HG02840 (cell line): ENCODE results near the gene C16orf82.

Experiments
- ATAC-seq: cut with Tn5 transposase; IDR thresholded peaks from one replicate; pipeline ENCODE4 v1.9.1; 2021; ENCODE audit warnings: mild to moderate bottlenecking, moderate library complexity, moderate number of reproducible peaks; ENCODE audit not compliant: unreplicated experiment, low FRiP score

Gene C16orf82

DNA sequence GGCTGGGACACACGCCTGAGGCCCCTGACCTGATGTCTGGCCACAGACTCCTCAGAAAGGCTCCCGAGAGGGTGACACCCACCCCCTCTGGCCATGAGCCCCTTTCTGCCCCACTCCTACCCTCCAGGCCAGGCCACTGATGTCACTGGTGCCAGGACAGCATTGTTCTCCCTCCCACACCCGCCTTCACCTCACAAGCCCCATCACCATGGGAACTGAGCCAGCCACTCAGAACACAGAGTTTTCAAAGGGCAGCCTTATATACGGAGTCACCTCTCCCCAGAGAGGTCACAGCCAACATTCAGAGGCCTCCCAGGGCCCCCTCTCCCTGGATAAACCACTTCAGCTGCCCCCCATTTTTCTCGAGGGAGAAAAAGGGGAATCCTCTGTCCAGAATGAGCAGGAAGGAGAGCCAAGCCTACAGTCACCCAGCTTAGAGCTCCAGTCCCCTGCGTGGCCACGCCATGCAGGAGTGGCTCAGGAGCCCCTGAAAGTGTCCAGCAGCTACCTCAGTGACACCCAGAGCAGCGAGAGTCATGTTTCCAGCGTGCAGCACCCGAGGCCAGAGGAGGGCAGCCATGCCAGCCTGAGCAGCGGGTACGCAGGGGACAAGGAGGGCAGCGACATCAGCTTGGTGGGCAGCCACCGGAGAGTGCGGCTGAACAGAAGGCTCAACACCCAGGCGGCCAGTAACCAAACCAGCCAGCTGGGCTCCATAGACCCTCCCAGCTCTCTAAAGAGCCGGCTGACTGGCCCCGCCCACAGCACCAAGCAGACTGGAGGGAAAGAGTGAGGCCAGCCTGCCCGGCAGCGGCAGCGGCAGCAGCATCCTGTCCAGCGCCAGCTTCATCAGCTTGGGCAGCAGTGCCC is at the start of gene C16orf82:
Gene C16orf82 (plus strand): TSS at position 260 of the 870 bp plus-strand sequence.
- ATAC-seq, result no peak

DNA sequence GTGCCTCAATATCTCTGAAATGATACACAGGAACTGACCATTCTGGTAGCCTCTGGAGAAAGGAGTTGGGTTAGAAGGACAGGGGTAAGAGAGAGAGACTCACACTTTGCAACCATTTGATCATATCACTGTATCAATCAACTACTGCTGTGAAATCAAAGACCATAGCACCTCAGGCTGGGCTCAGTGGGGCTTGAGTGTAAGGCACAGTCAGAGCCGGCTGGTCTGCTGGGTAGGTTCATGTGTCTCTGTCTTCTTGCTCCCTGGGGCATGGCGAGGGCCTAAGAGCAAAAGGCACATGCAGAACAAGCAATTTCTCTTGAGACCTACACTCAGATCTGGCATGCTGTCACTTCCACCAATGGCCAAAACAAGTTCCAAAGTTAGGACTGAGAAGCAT is 46.7 kb upstream of the C16orf82 start:
- no peak for ATAC-seq

DNA sequence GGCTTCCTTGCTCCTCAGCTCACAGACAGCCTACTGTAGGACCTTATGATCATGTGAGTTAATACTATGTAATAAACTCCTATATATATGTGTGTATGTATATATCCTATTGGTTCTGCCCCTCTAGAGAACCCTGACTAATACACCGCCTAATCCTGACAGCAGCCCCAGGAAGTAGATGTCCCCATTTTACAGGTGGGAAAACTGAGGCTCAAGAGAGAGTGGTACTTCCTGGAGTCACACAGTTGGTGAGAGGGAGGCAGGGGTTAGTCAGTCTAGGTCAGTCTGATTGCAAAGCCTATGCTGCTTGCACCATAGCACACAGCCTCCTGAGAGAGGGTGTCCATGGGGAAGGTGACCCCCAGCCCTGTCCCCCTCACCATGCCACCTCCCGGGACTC is 42.7 kb upstream of the C16orf82 start:
- ATAC-seq, result no peak

DNA sequence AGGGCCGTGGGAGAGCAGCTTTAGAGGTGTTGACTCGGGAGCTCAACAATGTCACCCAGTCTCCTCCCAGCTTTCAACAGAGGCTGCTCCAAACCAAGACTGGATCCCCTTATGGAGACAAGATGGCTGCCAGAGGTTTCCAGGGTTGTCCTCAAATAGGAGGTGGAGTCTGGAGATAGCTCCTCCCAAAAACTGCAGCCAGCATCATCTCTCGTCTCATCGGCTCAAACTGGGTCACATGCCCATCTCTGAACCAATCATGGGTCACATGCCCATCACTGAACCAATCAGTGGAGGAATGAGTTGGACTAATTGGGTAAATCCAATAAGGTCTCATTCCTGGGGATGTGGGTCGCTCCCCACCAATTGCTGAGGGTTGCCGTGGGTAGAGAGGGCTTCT is 41.1 kb upstream of the C16orf82 start:
- ATAC-seq, result no peak

DNA sequence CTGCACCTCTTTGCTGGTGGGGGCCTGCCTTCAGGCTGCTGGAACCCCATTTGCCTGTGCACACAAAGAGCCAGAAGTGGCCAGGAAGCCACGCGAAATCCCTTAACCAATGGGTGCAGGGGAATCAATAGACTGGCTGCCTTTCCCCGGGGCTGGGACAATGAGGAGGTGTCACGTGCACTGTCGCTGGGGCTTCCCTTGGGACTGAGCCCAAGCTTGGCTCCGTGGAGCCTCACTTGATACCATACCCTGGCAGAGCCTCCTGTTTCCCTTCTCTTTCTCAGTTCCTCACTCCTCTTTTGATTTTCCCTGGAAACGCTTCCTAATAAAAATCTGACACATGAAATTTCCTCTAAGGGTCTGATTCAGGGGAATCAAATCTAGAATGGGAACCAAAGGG is 38.8 kb upstream of the C16orf82 start:
- ATAC-seq, result no peak

DNA sequence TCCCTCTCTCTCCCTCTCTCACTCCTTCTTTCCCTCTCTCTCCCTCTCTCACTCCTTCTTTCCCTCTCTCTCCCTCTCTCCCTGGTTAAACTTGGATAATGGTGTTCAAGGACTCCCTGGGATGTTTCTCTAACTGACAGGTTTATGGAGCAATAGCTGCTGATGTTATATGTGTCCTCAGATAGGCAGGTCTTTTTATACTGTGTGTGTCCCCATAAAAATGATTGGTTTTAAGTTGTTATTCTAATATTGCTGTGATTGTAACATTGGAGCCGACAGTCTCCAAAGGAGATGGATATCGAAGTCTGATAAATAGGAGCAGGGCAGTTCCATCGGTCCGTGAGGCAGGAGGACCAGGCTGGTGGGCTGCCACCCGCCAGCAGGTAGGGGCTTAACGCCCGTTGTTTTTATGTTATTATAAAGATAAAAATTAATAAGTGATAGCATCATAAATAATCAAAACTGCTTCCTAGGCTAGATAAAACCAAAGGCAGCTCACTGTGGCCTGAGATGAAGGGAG is 38.1 kb upstream of the C16orf82 start:
- ATAC-seq, result no peak

DNA sequence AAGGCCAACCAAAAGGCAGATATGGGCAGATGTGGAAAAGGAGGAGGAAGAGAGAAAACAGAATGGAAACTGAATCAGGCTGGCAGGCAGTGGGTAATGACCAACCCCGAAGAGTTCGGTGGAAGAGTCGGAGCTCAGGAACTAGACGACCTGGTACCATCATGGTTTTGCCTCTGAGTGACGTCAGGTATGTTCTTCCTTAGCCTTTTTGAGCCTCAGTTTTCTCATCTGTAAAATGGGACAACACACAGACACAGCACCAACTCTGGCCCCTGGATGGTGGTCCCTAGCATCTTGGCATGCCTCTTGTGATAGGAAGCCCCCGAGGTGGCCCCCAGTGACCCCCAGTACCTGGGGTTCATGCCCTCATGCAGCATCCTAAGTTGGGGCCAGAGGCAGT is 37.2 kb upstream of the C16orf82 start:
- no peak for ATAC-seq

DNA sequence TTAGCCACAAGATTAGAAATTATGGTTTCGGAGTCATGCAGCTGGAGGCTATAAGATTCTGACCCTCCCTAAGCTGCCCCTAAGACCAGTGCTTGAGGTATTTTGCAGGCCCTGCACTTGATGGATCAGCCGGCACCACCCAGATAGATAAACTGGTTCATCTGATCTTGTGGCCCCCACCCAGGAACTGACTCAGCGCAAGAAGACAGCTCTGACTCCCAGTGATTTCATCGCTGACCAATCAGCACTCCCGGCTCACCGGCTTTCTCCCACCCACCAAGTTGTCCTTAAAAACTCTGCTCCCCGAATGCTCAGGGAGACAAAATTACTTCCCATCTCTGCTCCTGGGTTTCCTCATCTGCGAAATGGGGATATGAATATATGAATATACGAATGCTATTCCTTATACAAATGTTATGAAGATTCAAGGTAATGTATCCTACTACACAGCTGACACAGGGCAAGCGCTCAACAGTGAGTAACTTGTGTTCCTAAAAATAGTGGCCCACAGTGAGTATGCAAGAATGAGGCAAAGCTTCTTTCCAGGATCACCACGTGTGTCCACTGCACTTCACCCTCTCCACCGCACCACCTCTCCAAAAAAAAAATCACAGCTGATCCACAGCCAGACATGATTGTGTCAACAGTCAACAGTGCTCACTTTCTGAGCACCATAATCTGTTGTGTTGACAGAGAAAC is 33.3 kb upstream of the C16orf82 start:
- ATAC-seq, result no peak

DNA sequence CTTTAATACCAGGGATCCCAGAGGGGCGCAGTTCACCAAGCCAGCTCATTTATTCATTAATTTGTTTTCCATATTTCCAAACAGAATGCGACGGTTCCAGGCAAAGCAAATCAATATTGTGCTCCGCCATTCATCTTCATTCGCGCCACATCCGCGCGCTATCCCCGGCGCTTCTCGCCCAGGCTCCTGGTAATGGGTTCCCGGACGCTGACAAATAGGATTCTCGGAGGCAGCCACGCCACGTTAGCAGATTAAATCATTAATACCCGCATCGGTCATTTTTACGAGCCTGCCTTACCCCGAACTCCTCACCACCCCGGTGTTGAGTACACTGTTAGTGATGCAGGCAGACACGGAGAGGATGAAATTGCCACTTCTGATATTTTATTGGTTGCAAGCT is 26.0 kb upstream of the C16orf82 start:
- ATAC-seq, result no peak

DNA sequence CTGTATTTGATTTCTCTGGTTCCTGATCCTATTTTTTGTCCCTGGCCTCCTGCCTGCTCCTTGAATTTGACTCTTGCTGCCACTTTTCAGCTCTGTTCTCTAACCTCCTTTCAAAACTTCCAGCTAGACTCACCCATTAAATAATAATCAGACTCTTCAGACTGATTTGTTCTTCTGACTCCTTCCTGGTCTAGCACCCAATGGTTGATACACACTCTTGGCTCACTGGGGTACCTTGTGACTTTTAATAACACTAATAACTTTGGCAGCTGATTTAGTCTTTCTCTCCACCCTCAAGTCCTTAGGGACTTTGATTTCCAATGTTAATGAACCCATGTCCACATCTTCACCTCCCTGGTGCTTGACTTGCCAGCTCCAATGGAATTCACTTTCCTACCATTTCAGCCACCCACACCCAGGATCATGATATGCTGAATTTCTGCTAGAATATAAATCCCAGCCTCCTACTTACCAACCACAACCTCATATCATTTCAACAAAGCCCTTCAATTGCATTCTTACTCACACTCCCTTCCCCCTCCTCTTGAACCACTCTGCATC is 19.7 kb upstream of the C16orf82 start:
- no peak for ATAC-seq

DNA sequence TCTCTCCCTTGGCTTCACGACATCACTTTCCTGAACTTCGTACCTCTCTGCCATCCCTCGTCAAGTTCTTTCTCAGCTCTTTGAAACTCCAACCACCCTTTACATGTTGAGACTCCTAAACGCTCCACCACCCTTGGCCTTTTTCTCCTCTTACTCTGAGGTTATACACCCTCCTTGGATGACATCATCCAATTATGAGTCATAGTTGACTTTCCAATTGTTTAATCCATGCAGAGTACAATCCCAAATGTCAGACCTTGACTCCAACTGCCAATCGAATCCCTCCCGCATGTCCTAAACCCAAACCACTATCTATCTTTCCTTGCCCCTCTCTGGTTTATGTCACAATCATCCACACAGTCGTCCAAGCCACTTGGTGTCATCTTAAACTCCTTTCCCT is 18.4 kb upstream of the C16orf82 start:
- ATAC-seq, result no peak

DNA sequence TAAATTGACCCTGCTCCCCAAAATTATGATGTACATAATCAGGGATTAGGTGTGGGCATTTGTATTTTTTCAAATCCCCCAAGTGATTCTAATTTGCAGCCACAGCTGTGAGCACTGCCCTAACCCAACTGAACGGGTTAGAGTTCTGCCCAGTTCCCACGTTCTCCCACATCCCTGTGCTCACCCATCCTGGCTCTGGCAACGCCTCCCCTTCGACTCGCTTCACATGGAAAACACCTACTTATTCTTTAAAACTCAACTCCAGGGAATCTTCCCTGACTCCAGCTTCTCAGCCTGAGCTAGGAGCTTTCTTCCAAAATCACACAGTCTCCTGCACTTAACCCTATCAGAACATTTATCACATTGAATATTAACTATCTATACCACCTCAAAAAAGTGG is 17.6 kb upstream of the C16orf82 start:
- ATAC-seq, result no peak

DNA sequence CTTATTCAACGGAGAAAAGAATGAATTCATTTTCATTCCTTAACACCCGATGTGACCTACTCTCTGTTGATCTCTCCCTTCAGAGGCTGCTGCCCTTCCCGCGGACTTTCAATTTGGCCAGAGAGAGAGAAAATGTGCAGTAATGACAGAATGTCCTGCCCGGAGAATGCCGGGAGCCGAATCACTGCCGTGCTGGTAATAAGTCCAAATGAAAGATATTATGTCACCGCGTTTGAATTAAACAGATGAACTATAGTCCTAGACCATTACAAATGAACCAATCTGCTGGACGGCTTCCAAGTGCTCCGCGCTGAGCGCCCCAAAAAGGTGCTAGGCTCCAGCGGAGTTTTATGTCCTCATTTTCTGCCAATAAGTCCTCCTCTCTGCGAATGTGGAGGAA is 14.7 kb upstream of the C16orf82 start:
- ATAC-seq, result no peak

DNA sequence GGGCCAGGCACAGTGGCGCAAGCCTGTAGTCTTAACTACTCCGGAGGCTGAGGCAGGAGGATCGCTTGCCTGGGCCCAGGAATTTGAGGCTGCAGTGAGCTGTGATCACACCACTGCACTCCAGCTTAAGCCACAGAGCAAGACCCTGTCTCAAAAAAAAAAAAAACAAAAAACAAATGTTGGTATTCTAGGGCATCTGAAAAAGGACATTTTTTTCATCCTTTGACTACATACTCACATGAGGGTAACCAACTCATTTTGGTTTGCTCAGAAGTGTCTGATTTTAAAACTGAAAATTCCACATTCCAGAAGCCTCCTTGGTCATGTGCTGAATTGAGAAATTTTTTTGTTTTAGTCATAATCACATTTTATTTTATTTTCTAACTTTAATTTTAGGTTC is 12.7 kb upstream of the C16orf82 start:
- ATAC-seq, result no peak

DNA sequence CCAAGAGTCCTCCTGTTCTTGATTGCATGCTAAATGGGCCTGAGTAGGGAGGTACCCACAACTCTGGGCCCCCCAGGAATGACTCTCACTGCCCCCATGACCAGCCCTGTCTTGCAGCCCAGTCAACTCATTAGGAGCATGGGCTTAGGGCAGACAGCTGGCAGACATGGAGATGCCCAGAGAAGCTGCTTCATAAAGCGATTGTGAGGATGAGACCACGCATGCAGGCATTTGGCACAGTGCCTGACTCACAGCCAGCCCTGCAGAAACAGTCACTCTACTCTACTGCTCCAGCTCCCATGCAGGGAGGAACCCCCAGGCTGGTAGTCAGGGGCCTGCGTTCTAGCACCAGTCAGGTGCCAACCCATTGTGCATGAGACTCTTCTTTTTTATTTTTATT is 8.4 kb upstream of the C16orf82 start:
- ATAC-seq, result no peak

DNA sequence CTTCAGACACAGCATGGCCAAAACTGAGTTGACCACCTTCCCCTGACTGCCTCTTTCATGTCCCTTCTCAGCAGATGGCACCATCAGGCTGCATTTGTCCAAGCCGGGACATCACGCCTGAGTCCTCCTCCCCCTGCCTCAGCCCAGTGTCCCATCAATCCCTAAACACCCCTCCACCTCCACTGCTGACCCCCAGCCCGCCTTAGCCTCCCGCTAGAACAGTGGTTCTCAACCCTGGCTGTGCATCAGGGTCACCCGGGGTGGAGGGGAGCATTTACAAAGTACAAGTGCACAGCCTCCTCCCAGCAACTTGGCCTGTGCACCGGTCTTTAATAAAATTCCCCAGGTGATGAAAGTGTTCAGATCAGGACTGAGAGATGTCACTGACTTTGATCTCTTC is 4.0 kb downstream of the C16orf82 start:
- ATAC-seq, result no peak

DNA sequence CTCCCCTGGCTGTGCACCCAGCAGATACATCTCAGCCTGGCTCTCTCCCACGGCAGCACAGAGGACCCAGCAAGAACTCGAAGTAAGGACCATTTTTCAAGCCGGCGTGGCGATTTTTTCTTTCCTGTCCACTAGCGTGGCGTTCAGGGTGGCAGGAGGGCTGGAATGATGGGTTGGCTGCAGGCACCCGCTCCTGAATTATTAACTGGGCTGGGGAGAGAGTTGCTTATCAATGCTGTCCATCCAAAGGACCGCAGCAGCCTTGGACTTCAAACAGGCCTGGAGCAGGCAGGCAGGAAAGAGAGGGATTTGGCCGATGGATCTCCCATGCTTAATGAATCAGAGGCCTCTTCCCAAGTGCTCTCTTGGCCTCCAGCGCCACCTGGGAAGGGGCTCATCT is 7.0 kb downstream of the C16orf82 start:
- ATAC-seq, result no peak

DNA sequence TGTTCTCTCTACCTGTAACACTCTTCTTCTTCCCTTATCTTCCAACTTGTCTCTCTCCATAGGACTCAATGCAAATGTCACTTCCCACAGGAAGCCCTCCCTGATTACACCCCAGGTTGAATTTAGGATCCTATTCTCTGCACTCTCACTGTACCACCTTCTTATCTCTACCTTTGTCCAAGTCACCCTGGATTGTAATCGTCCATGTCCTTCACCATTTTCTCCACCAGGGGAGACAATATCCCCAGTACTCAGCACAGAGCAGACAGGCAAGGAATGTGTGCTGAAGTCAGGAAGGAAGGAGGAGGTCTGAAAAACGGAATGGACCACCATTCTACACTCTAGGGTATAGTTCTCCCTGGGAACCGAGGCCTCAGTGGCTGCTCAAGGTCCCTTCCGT is 14.2 kb downstream of the C16orf82 start:
- ATAC-seq, result no peak

DNA sequence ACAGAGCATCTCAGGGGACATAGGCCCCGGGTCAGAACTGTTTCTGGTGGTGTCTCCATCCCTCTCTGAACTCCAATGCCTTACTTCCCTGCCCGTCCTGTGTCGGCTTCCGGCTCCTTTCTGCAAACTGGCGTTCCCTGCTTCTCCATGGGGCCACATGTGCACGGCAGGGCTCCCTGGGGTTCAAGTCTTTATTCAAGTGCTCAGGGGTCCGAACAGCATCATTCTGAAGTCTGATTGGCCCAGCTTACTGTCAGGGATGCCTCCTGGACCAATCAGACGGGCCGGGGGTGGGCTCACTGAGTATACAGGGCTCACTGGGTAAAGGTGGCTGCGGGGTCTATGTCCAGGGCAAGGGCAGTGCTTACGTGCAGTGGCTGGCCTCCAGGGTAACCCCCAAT is 17.1 kb downstream of the C16orf82 start:
- ATAC-seq, result no peak

DNA sequence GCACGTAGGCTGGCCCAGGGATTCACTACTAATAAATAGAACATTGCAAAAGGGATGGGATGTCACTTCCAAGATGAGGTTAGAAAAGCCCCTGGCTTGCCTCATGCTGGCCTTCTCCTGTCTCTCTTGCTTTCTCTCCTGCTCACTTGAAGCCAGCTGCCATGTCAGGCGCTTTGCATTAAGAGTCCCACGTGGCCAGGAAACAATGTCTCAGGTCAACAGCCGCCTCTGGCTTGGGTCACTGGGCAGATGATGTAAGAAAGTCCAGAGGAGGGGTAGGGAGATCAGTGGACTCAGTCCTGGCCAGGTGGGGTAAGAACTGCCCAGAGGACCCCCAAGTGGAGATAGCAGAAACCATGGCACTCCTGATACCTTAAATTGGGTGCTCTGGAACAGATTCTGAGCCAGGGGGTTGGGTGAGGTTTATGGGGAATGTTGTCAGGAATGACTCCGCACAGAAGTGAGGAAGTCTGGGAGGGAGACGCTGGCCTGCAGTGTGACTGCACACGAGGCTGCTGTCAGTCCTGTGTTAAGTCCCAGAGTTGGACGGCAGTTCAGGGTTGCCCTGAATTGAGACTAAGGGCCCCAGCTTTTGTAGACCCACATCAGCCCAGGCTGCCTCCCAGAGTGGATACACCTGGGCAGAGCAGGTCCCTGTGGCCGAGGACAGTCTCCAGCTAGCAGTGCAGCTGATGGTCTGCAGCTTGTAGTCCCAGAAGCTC is 17.7 kb downstream of the C16orf82 start:
- no peak for ATAC-seq

DNA sequence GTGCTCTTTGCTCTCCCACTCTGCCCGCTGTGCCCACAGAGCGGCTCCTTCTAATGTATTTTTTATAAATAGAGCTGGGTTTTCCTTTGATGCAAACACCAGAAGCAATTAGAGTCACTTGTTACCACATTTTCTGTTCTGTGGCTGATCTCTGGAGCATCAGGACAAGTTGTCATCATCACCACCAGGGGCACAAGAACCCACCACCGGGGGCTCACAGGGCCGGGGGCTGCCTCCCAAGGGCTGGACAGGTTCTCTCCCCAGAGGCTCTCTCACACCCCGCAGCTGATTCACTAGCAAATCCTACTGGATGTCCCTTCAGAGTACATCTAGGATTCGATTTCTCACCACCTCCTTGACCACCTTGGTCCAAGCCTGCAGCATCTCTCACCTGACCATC is 18.5 kb downstream of the C16orf82 start:
- ATAC-seq, result no peak
